Fibroblast of skin of right quadriceps (primary cell): ENCODE data around the gene ALDH7A1.
"Not testable (repeated sequence)": the region's sequence is repeated elsewhere in the genome, so short reads cannot be mapped to it uniquely, and the experiment has no call there.

Source experiments
- DNase-seq: peaks from one replicate; pipeline ENCODE4 v3.0.0-alpha.2; 2013

The ALDH7A1 gene

GRCh38 chr5:126594748-126595485, at the start of gene ALDH7A1:
Gene ALDH7A1, minus strand, starts transcription at chr5:126595219. Its CDS starts 21 bp downstream, at chr5:126595198.
- peak; percentile 96 for DNase-seq

GRCh38 chr5:126641387-126641786, 46.4 kb upstream of the ALDH7A1 start:
- no peak for DNase-seq

GRCh38 chr5:126640866-126641265, 45.8 kb upstream of the ALDH7A1 start:
- DNase-seq = no peak

- no peak for DNase-seq
These were observed 41.9 kb upstream of the ALDH7A1 start for GRCh38 chr5:126636956-126637355.

- no peak for DNase-seq
These were observed 40.6 kb upstream of the ALDH7A1 start for GRCh38 chr5:126635585-126635984.

GRCh38 chr5:126633552-126633951, 38.5 kb upstream of the ALDH7A1 start:
- no peak for DNase-seq

- no peak for DNase-seq
These were observed 36.9 kb upstream of the ALDH7A1 start for GRCh38 chr5:126631920-126632319.

- DNase-seq = no peak
These were observed 33.1 kb upstream of the ALDH7A1 start for GRCh38 chr5:126628102-126628501.

GRCh38 chr5:126624534-126624933, 29.5 kb upstream of the ALDH7A1 start:
- peak; percentile 89 for DNase-seq

GRCh38 chr5:126619781-126620180, 24.8 kb upstream of the ALDH7A1 start:
- no peak for DNase-seq

- not testable (repeated sequence) for DNase-seq
These were observed 22.6 kb upstream of the ALDH7A1 start for GRCh38 chr5:126617603-126618002.

GRCh38 chr5:126615286-126615685, 20.3 kb upstream of the ALDH7A1 start:
- DNase-seq = no peak

- DNase-seq = no peak
These were observed 19.0 kb upstream of the ALDH7A1 start for GRCh38 chr5:126613941-126614592.

GRCh38 chr5:126610616-126611015, 15.6 kb upstream of the ALDH7A1 start:
- no peak for DNase-seq

GRCh38 chr5:126610160-126610559, 15.1 kb upstream of the ALDH7A1 start:
- no peak for DNase-seq

GRCh38 chr5:126605525-126605924, 10.5 kb upstream of the ALDH7A1 start:
- no peak for DNase-seq

GRCh38 chr5:126603402-126603991, 8.5 kb upstream of the ALDH7A1 start:
- DNase-seq = no peak

GRCh38 chr5:126600631-126601511, 5.9 kb upstream of the ALDH7A1 start, which contains the start of gene PHAX:
Gene PHAX, plus strand, starts transcription at chr5:126600947. Its CDS starts 16 bp downstream, at chr5:126600963.
- peak; percentile 80 for DNase-seq

- DNase-seq = not testable (repeated sequence)
These were observed 5.1 kb upstream of the ALDH7A1 start for GRCh38 chr5:126599971-126600630.

- no peak for DNase-seq
These were observed 4.5 kb upstream of the ALDH7A1 start for GRCh38 chr5:126599499-126599898.

GRCh38 chr5:126597156-126597555, 2.1 kb upstream of the ALDH7A1 start:
- peak; percentile 61 for DNase-seq

GRCh38 chr5:126595486-126596083, 566 bp upstream of the ALDH7A1 start:
- no peak for DNase-seq
